Suppressor macrophage treated with lipopolysaccharide for 4 hours (primary cell): Measurements from ENCODE around the gene FKBP2.
"Not testable (repeated sequence)": the region's sequence is repeated elsewhere in the genome, so short reads cannot be mapped to it uniquely, and the experiment has no call there.

ENCODE experiments used
- DNase-seq: peaks from one replicate; pipeline ENCODE4 v3.0.0-alpha.2; 2020

FKBP2 gene

GRCh38 chr11:64234647-64235379 lies 6.1 kb upstream of the FKBP2 start:
- DNase-seq, result peak; percentile 43

GRCh38 chr11:64235437-64236161 lies 5.3 kb upstream of the FKBP2 start:
- DNase-seq, result no peak

- DNase-seq, result no peak
Observed at GRCh38 chr11:64237484-64237951, 3.4 kb upstream of the FKBP2 start.

GRCh38 chr11:64238076-64238475 lies 2.8 kb upstream of the FKBP2 start:
- no peak for DNase-seq

GRCh38 chr11:64238999-64239398 lies 1.9 kb upstream of the FKBP2 start:
- DNase-seq, result peak; percentile 57

GRCh38 chr11:64239662-64240434 lies 1.0 kb upstream of the FKBP2 start:
- peak; percentile 96 for DNase-seq

- DNase-seq, result peak; percentile 100
Observed at GRCh38 chr11:64241241-64241490, 271 bp downstream of the FKBP2 start.

GRCh38 chr11:64241491-64242374 lies 838 bp downstream of the FKBP2 start:
- no peak for DNase-seq

- DNase-seq, result no peak
Observed at GRCh38 chr11:64243236-64243854, 2.5 kb downstream of the FKBP2 start.

GRCh38 chr11:64244107-64244506 lies 3.2 kb downstream of the FKBP2 start:
- DNase-seq, result no peak

- DNase-seq, result no peak
Observed at GRCh38 chr11:64244966-64245365, 4.1 kb downstream of the FKBP2 start.

- DNase-seq, result no peak
Observed at GRCh38 chr11:64245401-64245796, 4.5 kb downstream of the FKBP2 start.

- DNase-seq, result peak; percentile 81
Observed at GRCh38 chr11:64245797-64246620, 5.1 kb downstream of the FKBP2 start.

- not testable (repeated sequence) for DNase-seq
Observed at GRCh38 chr11:64246621-64246870, 5.7 kb downstream of the FKBP2 start.

GRCh38 chr11:64246871-64247728 lies 6.2 kb downstream of the FKBP2 start, which contains the start of gene PPP1R14B:
PPP1R14B (minus strand) TSS chr11:64246943; CDS start chr11:64246673, 270 bp downstream.
- DNase-seq, result peak; percentile 81

GRCh38 chr11:64247729-64248531 lies 7.0 kb downstream of the FKBP2 start:
- no peak for DNase-seq

- no peak for DNase-seq
Observed at GRCh38 chr11:64248578-64248977, 7.7 kb downstream of the FKBP2 start.

GRCh38 chr11:64249038-64249437 lies 8.1 kb downstream of the FKBP2 start:
- DNase-seq, result no peak

- no peak for DNase-seq
Observed at GRCh38 chr11:64249563-64250414, 8.9 kb downstream of the FKBP2 start.
